ENCODE results near the gene FAM50B.

DNA sequence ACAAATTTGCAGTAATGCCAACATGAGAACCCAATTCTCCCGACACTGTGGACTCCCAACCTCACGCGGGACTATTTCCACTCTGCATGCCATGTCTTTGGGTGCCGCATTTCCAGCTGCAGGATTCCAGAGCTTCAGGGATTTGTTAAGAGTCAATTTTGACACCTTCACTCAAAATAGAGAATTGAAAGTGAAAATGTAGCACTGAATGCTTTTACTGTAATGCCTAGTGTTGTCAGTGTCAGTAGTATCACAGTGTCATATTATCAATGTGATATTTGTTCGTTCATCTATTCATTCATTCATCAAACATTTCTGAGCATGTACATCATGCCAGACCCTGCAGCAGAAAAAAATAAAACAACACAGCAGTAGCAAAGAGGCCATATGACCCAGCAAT lies 13.4 kb upstream of the FAM50B start:
- TF ChIP-seq CTCF (conservative IDR thresholded peaks at IDR 0.05; ENCODE audit: low read length) = no peak
- no peak for TF ChIP-seq EZH2phosphoT487 (IDR thresholded peaks at IDR 0.05; ENCODE audit: borderline replicate concordance, low read depth, low read length)
